Fibroblast of villous mesenchyme (primary cell): ENCODE measurements around the gene IRF4. TPM values are rescaled to one million over a fixed set of nuclear protein-coding genes. Genes with fewer than 3 reads are reported as not detected.

Experiments
- DNase-seq: peaks from one replicate; pipeline ENCODE4 v3.0.0-alpha.2; 2010; ENCODE audit warnings: low read depth
- H3K4me3 ChIP-seq: 2 replicates; pipeline ENCODE4 v1.5.1; 2011; ENCODE audit warnings: low read depth, mild to moderate bottlenecking, low read length
- total RNA-seq: library from RNA; depleted of rRNA; stranded (reverse); fragments of >200 nt; gene quantifications from 2 replicates; pipeline ENCODE4 v1.2.3, GENCODE V29; 2012
- TF ChIP-seq, protein P1 (sequence below): IDR thresholded peaks from 2 replicates; pipeline ENCODE4 v1.5.1; 2012; ENCODE audit warnings: low read depth, mild to moderate bottlenecking, low read length; ENCODE audit not compliant: insufficient read depth

Gene IRF4
- total RNA-seq, 1 donor: under 0.01 TPM

DNA sequence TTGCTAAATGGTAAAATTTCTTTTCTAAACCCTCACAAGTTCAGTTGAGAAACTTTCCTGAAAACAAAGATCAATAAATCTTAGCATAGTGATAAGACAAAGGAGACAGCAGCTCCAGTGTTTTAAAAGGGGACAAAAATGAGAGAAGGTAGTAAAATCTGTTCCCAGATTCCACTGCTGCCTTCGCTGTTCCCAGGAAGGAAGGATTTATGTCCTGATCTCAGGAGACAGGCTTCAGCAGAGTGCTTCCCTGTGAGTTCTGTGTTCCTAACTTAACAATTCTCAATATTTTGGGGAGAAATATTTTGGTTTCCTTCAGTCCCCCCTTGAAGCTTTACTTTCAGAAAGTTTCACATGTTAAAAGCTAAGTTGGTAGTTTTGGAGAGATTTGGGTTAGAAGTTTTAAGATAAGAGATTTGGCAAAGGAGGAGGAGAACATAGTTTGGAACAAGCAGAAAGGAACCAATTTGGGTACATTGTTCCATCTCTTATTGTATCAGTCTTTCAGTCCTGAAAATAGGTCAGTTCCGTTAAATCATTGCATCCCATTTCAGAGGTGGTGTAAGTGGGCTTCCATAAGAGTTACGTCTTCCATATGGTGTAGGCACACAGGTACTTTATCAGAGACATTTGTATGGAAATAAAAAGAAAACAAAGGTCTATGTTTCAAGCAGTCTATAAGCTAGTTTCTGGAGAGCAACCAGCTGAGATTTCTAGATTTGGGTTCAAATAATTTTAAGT is 20.8 kb downstream of the IRF4 start:
- TF ChIP-seq, protein P1, sequence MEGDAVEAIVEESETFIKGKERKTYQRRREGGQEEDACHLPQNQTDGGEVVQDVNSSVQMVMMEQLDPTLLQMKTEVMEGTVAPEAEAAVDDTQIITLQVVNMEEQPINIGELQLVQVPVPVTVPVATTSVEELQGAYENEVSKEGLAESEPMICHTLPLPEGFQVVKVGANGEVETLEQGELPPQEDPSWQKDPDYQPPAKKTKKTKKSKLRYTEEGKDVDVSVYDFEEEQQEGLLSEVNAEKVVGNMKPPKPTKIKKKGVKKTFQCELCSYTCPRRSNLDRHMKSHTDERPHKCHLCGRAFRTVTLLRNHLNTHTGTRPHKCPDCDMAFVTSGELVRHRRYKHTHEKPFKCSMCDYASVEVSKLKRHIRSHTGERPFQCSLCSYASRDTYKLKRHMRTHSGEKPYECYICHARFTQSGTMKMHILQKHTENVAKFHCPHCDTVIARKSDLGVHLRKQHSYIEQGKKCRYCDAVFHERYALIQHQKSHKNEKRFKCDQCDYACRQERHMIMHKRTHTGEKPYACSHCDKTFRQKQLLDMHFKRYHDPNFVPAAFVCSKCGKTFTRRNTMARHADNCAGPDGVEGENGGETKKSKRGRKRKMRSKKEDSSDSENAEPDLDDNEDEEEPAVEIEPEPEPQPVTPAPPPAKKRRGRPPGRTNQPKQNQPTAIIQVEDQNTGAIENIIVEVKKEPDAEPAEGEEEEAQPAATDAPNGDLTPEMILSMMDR: no peak
- DNase-seq: no peak
- H3K4me3 ChIP-seq: no peak overlapping the region

DNA sequence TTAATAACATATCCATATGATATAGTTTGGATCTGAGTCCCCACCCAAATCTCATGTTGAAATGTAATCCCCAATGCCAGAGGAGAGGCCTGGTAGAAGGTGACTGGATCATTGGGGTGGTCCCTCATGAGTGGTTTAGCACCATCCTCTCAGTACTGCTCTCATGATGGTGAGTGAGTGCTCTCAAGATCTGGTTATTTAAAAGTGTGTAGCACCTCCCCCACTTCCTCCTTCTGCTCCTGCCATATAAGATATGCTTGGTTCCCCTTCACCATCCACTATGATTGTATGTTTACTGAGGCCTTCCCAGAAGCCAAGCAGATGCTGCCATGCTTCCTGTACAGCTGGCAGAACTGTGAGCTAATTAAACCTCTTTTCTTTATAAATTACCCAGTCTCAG is 22.9 kb downstream of the IRF4 start:
- H3K4me3 ChIP-seq: no peak overlapping the region
- TF ChIP-seq, protein P1: no peak
- no peak for DNase-seq

DNA sequence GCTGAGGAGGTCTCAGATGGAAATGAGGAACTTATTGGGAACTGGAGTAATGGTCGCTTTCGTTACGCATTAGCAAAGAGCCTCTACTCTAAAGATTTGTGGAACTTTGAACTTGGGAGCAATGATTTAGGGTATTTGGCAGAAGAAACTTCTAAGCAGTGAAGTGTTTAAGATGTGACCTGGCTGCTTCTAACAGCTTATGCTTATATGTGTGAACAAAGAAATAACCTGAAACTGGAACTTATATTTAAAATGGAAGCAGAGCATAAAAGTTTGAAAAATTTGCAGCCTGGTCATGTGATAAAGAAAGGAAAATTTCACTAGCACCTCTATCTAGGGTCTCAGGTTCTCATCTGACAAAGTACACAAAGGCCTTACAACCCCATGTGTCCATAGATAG is 23.5 kb downstream of the IRF4 start:
- H3K4me3 ChIP-seq: no peak overlapping the region
- DNase-seq: no peak
- TF ChIP-seq, protein P1: no peak

DNA sequence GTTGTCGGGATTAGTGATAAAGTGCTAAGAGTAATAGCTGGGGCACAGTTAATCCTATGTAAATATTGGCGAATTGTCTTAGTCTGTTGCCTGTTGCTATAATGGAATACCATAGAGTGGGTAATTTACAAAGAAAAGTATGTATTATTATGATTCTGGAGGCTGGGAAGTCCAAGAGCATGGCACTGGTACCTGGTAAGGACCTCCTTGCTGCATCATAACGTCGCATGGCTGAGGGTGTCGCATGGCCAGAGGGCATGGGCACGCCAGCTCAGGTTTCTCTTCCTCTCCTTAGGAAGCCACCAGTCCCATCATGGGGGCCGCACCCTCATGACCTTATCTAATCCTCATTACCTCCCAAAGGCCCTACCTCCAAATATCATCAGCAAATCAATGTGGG is 29.7 kb downstream of the IRF4 start:
- DNase-seq: no peak
- TF ChIP-seq, protein P1: no peak
- H3K4me3 ChIP-seq: no peak overlapping the region

DNA sequence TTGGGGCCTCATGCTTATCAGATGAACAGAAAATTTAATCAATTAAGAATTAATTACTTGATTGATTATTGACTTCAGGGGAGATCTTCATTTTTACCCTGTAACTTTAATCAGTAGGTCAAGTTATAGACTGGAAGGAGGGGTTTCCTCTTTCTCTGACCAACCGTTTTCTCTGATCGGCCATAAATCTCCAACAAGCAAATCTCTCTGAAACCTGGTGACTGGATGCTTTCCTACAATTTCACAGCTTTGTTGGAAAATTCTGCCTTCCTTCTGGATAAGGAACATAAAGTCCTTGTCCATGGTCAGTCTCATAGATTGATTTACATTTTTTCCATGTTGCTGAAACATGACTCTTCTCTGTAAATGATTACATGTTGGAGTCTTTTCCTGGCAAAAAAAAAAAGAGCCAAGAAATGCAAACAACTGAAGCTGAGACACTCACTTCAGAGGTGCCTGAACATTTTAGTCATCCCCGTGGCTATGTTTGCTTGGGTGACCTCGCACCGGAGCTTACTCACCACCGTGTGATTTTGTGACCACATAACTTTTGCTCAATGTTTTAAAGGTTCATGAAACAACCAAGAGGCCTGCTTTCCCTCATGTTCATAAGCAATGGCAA is 31.0 kb downstream of the IRF4 start:
- no peak overlapping the region for H3K4me3 ChIP-seq
- DNase-seq: peak; percentile 92
- TF ChIP-seq, protein P1: no peak

DNA sequence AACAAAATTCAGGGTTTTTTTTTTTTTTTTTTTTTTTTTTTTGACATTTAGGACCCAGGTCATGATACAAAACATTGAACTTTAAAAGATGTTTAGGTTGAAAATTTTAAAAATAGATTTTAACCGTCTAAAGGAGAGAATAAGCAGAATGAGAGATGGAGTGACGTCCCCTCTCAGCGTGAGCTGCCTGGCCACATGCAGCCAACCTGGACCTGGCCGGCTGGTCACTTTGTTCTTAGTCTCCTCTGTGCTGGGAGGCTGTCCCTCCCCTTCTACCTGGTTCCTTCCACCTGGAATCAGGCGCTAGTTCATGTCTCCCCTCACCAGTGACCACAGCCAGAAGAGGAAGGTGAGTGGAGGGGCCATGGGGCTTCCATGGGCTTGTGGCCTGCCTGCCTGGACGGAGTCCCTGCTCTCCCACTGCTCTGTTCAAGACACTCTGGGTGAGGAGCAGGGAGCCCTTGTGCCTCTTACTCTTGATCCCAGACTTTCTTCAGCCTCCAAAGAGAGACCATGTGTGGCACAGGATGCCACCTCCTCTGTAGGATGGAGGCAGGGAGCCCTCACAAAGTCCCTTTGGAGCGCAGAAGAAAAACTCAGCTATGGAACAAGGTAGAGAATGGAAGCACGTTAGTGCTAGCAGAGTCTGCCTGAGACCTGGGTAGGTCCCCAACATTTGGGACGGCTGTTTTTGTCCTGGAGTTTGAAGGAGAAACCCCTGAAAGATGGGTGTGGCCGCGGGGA is 31.7 kb downstream of the IRF4 start:
- no peak overlapping the region for H3K4me3 ChIP-seq
- no peak for DNase-seq
- TF ChIP-seq, protein P1: no peak
